ENCODE data around the gene PKNOX2. TPM values are rescaled to one million over a fixed set of nuclear protein-coding genes. Genes with fewer than 3 reads are reported as not detected.

The PKNOX2 gene
- total and polyA plus RNA-seq, 10 of the 15 experiments (the other 5 are each of a cell fraction or from before 2014, with no cell fraction given): not detected

- TF ChIP-seq ZBTB4 (CRISPR knock-in tag; IDR thresholded peaks at IDR 0.05): no peak
- TF ChIP-seq ETV6 (conservative IDR thresholded peaks at IDR 0.05 in 1 of 2, IDR thresholded peaks at IDR 0.05 in 1 of 2; ENCODE audit: borderline replicate concordance in 1 of 2, low read depth in 1 of 2): no peak
- peak; percentile 62; the same call in 1 of the 2 replicates for TF ChIP-seq SMC3 (IDR thresholded peaks at IDR 0.05; ENCODE audit: borderline replicate concordance, low read length)
- TF ChIP-seq YY1 (IDR thresholded peaks at IDR 0.05; ENCODE audit: low read depth, low read length): 0 out of 2 replicates have a peak, but pooled peaks have one; percentile 21
- TF ChIP-seq CBX3 (IDR thresholded peaks at IDR 0.05; ENCODE audit: borderline replicate concordance, low read depth): no peak
- peak; percentile 75 for TF ChIP-seq RAD21 (IDR thresholded peaks at IDR 0.05; ENCODE audit: insufficient read depth, low read depth, low read length)
- TF ChIP-seq EED (IDR thresholded peaks at IDR 0.05; ENCODE audit: low read depth): no peak
Observed at GRCh38 chr11:125404811-125405790, 240.6 kb downstream of the PKNOX2 start (continued).

Measured in GM12878 (cell line).